CD4-positive, alpha-beta memory T cell (primary cell): ENCODE data around the gene PPP1R13L. TPM values are rescaled to one million over a fixed set of nuclear protein-coding genes. Genes with fewer than 3 reads are reported as not detected.

Source experiments
- CTCF ChIA-PET: fragments of 350-600 bp; sonication (Branson Sonifier 250); formaldehyde crosslinking; loops from one replicate; lab custom pipeline; 2021; ENCODE audit warnings: inconsistent platforms; ENCODE audit not compliant: partially characterized antibody; lab: Charles Lee
- POLR2A ChIA-PET: fragments of 350-600 bp; sonication (Branson Sonifier 250); formaldehyde crosslinking; loops from one replicate; lab custom pipeline; 2021; ENCODE audit not compliant: partially characterized antibody; lab: Charles Lee
- DNase-seq, 5 donors: peaks; one replicate each; pipeline versions ENCODE4 v3.0.0 to v3.0.0-alpha.2; 2020 to 2022; ENCODE audit warnings: mixed read lengths in 1 of 5
- H3K27ac ChIP-seq: one replicate; pipeline ENCODE4 v1.7.0; 2013; ENCODE audit warnings: low read depth, low read length
- H3K27me3 ChIP-seq: 2 replicates; pipeline ENCODE4 v1.7.0; 2013; ENCODE audit warnings: mild to moderate bottlenecking, low read length, moderate library complexity; ENCODE audit not compliant: insufficient read depth
- H3K36me3 ChIP-seq: 2 replicates; pipeline ENCODE4 v1.7.0; 2013; ENCODE audit warnings: mild to moderate bottlenecking, low read length, moderate library complexity; ENCODE audit not compliant: insufficient read depth
- H3K4me1 ChIP-seq: 2 replicates; pipeline ENCODE4 v1.7.0; 2013; ENCODE audit warnings: mild to moderate bottlenecking, low read length, moderate library complexity; ENCODE audit not compliant: insufficient read depth
- H3K4me3 ChIP-seq, 2 donors: one replicate each; pipeline ENCODE4 v1.7.0; 2013; ENCODE audit warnings: low read length in 2 of 2, mild to moderate bottlenecking in 1 of 2
- H3K9me3 ChIP-seq, 2 donors: one replicate each; pipeline ENCODE4 v1.7.0; 2013; ENCODE audit warnings: low read length in 2 of 2, control low read depth in 1 of 2; ENCODE audit not compliant: control insufficient read depth in 1 of 2
- H3K27ac Mint-ChIP-seq, 7 donors: one replicate each; pipeline ENCODE4 v1.8.0; 2020 to 2021; ENCODE audit warnings: mixed read lengths in 7 of 7, mild to moderate bottlenecking in 6 of 7, inconsistent platforms in 3 of 7, moderate library complexity in 3 of 7
- H3K27me3 Mint-ChIP-seq, 2 donors: one replicate each; pipeline ENCODE4 v1.8.0; 2020 to 2021; ENCODE audit warnings: mixed read lengths in 2 of 2
- H3K36me3 Mint-ChIP-seq, 2 donors: one replicate each; pipeline ENCODE4 v1.8.0; 2020 to 2021; ENCODE audit warnings: mixed read lengths in 2 of 2, inconsistent platforms in 1 of 2, mild to moderate bottlenecking in 1 of 2
- H3K4me1 Mint-ChIP-seq, 4 donors: one replicate each; pipeline ENCODE4 v1.8.0; 2020 to 2021; ENCODE audit warnings: mixed read lengths in 4 of 4, mild to moderate bottlenecking in 1 of 4
- H3K4me3 Mint-ChIP-seq, 8 donors: one replicate each; pipeline ENCODE4 v1.8.0; 2020 to 2021; ENCODE audit warnings: mixed read lengths in 8 of 8, mild to moderate bottlenecking in 7 of 8, moderate library complexity in 6 of 8, inconsistent platforms in 3 of 8
- H3K9me3 Mint-ChIP-seq, 8 donors: one replicate each; pipeline ENCODE4 v1.8.0; 2020 to 2021; ENCODE audit warnings: mixed read lengths in 8 of 8, mild to moderate bottlenecking in 5 of 8, inconsistent platforms in 3 of 8, moderate library complexity in 1 of 8
- intact Hi-C: fragments of 100-400 bp; cut with micrococcal nuclease; formaldehyde crosslinking; loops from one replicate; pipeline ENCODE4 v1.15.1; 2023
- polyA plus RNA-seq, 2 donors: library from polyadenylated mRNA; unstranded; fragments of 300-500 nt; fragmentation: Illumina TruSeq; gene quantifications; one replicate each; pipeline ENCODE4 v1.2.3, GENCODE V29; 2021
- total RNA-seq, 2 experiments: library from RNA; stranded (reverse); gene quantifications; one replicate each; pipeline ENCODE4 v1.2.3, GENCODE V29; 2021

The PPP1R13L gene
- total and polyA plus RNA-seq, 4 experiments from 2014 or later, result 0.66 to 13.0 (median 5.5) TPM

DNA sequence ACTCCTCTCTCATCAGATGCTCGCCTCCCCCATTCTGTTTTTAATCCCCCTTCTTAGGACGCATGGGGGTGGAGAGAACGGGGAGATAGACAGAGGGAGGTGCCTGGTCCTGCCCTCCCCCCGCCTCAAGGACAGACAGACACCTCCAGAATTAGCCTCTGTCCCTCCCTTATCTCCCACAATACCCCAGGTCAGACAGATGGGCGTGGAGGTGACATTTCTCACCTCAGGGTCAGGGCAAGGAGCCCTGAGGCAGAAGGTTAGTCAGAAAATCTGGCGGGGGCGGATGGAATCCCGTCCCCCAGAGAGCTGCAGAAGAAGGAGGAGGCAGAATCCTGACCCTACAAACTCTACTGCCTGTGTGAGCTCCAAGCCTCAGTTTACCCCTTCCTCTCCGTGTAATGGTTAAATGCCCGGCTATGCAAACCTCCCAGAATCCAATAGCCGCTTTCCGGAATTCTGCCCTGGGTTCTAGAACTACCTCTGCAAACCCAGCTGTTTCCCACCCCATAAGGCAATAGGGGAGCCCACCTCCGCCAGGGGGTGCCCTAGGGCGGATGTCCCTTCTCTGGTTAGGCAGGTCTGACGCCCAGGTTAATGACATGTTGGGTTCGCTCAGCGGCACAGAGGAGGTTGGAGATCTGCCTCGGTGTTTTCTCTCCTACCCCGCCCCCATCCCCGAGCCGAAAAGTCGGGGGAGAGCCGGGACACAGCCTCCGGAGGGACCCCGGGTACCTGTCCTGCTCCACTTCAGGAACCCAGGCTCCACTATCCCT is 900 bp downstream of the PPP1R13L start:
- ChIA-PET CTCF (interaction anchor here (1.0 to 3.4 kb wide), 3 partner anchors 9 to 35 kb away, joined by 3 to 11 read pairs (median 4); no protein-coding TSS in a partner anchor), POLR2A (interaction anchor here (1.3 to 2.1 kb wide), 2 partner anchors 9 to 65 kb away, joined by 3 to 6 read pairs; no protein-coding TSS in a partner anchor)
- H3K36me3 Mint-ChIP-seq, result peaks cover 0 to 7% of the 10 kb centered on the region in 2 donors
- peak overlapping the region in 2 of 7 donors; percentile 29 to 69 for H3K27ac Mint-ChIP-seq
- H3K27me3 Mint-ChIP-seq, result peaks cover 16 to 27% of the 10 kb centered on the region in 2 donors
- peaks cover 13 to 35% (median 26%) of the 10 kb centered on the region in 4 donors for H3K4me1 Mint-ChIP-seq
- H3K9me3 ChIP-seq, result no peaks in the 10 kb centered on the region
- intact Hi-C loops, result no loop called here
- peaks cover 36% of the 10 kb centered on the region for H3K4me1 ChIP-seq
- peak; percentile 42 to 77 (median 48) for DNase-seq
- no peak overlapping the region for H3K27ac ChIP-seq
- H3K9me3 Mint-ChIP-seq, result peaks cover 0 to under 1% (median 0%) of the 10 kb centered on the region in 8 donors
- no peaks in the 10 kb centered on the region for H3K36me3 ChIP-seq
- peak overlapping the region; percentile 91 to 94 for H3K4me3 ChIP-seq
- peak overlapping the region; percentile 74 to 98 (median 92) for H3K4me3 Mint-ChIP-seq
- H3K27me3 ChIP-seq, result peaks cover 16% of the 10 kb centered on the region

DNA sequence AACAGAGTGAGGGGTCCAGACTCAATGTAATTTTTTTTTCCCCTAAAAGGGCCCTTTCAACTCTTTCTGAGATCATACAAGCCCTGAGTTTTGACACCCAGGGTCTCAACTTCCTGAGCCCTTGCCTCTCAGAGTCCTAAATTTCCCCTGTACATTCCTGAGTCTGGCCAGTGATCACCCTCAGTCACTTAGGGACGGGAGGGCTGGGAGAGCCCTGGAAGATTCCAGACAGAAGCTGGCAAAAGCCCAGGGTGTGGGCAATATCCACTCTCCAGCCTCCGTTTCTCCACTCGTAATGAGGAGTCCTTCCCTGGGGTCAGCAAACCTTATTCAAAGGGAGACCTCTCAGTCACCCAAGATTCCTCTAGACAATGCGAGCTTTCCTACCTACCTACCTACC is 1.6 kb downstream of the PPP1R13L start:
- Mint-ChIP-seq H3K27ac (peak overlapping the region in 1 of 7 donors; percentile 69), H3K4me3 (no peak overlapping the region), H3K4me1 (peaks cover 17 to 41% (median 30%) of the 10 kb centered on the region in 4 donors), H3K36me3 (peaks cover 0 to 7% of the 10 kb centered on the region in 2 donors), H3K27me3 (peaks cover 20 to 32% of the 10 kb centered on the region in 2 donors), H3K9me3 (no peaks in the 10 kb centered on the region)
- ChIA-PET POLR2A (interaction anchor here (2.1 kb wide), 1 partner anchor 66 kb away, joined by 6 read pairs; no protein-coding TSS in a partner anchor), CTCF (interaction anchor here (1.0 to 3.4 kb wide), 4 partner anchors 9 to 75 kb away, joined by 3 to 11 read pairs (median 6); no protein-coding TSS in a partner anchor)
- intact Hi-C loops, result no loop called here
- H3K36me3 ChIP-seq, result no peaks in the 10 kb centered on the region
- no peak overlapping the region for H3K27ac ChIP-seq
- H3K4me1 ChIP-seq, result peaks cover 43% of the 10 kb centered on the region
- H3K9me3 ChIP-seq, result no peaks in the 10 kb centered on the region
- DNase-seq, result no peak
- peaks cover 16% of the 10 kb centered on the region for H3K27me3 ChIP-seq
- H3K4me3 ChIP-seq, result no peak overlapping the region

DNA sequence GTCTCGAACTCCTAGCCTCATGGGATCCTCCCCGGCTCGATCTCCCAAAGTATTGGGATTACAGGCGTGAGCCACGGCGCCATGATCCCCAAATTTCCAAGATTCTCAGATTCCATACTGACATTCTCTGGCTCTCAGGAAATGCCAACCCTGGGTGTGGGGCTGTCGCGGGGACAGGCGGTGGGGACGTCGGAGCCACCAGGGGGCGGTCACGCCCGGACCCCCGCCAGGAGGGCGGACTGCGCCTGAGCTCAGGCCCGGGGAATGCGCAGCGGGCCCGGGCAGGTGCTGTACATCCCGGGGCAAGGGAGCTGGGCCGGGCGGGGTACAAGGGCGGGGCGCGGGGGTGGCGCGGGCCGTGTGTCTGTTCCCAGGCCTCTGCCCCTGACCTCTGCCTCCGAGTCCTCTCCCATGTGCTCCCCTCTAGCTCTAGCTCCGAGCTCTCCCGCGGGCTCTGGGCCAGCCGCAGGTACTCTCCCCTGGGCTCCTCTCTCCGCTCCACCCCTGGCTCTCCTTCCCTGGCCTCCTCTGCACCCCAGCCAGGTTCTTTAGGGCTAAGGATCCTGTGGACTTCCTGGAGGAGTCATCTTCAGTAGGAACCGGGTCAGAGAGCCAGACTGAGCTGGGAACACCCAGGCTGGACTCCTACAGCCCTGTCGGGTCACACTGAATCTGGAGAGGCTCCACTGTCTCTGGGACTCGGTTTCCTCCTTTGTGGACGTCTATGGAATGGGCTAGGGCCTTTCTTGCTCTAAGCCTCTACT is 2.4 kb downstream of the PPP1R13L start:
- no peak overlapping the region for H3K27ac Mint-ChIP-seq
- H3K27me3 Mint-ChIP-seq, result peaks cover 23 to 35% of the 10 kb centered on the region in 2 donors
- H3K4me1 ChIP-seq, result peaks cover 45% of the 10 kb centered on the region
- intact Hi-C loops, result no loop called here
- H3K9me3 Mint-ChIP-seq, result no peaks in the 10 kb centered on the region
- H3K4me3 ChIP-seq, result no peak overlapping the region
- H3K36me3 Mint-ChIP-seq, result peaks cover 0 to 7% of the 10 kb centered on the region in 2 donors
- CTCF ChIA-PET, result interaction anchor here (1.7 to 3.4 kb wide), 2 partner anchors 37 to 76 kb away, joined by 8 to 11 read pairs; no protein-coding TSS in a partner anchor
- DNase-seq, result no peak
- no peaks in the 10 kb centered on the region for H3K36me3 ChIP-seq
- peaks cover 17 to 42% (median 31%) of the 10 kb centered on the region in 4 donors for H3K4me1 Mint-ChIP-seq
- H3K27me3 ChIP-seq, result peaks cover 16% of the 10 kb centered on the region
- no peak overlapping the region for H3K27ac ChIP-seq
- peak overlapping the region in 1 of 8 donors; percentile 20 for H3K4me3 Mint-ChIP-seq
- POLR2A ChIA-PET, result interaction anchor here (0.8 to 1.1 kb wide), 2 partner anchors 76 to 239 kb away, joined by 3 read pairs; no protein-coding TSS in a partner anchor
- no peaks in the 10 kb centered on the region for H3K9me3 ChIP-seq

DNA sequence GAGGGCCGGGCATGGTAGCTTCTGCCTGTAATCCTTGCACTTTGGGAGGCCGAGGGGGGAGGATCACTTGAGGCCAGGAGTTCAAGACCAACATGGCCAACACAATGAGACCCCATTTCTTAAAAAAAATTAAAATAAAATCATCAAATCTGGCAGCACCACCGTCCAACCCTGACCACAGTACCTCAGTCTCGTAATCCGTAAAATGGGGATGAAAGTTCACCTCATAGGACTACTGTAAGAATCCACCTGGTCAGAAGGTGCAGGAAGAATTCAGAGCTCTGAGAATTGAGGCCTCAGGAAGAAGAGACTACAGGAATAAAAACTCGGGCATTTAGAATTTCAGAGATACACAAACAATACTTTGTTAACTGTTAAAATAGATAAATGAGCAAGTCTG is 3.1 kb downstream of the PPP1R13L start:
- Histone ChIP-seq H3K27me3 (peaks cover 16% of the 10 kb centered on the region), H3K9me3 (no peaks in the 10 kb centered on the region), H3K36me3 (no peaks in the 10 kb centered on the region), H3K27ac (no peak overlapping the region), H3K4me3 (no peak overlapping the region), H3K4me1 (peaks cover 38% of the 10 kb centered on the region)
- Mint-ChIP-seq H3K27me3 (peaks cover 25 to 39% of the 10 kb centered on the region in 2 donors), H3K36me3 (peaks cover 0 to 7% of the 10 kb centered on the region in 2 donors), H3K4me1 (peaks cover 15 to 42% (median 28%) of the 10 kb centered on the region in 4 donors), H3K9me3 (no peaks in the 10 kb centered on the region), H3K4me3 (no peak overlapping the region), H3K27ac (no peak overlapping the region)
- CTCF ChIA-PET, result interaction anchor here (0.6 to 3.4 kb wide), 3 partner anchors 9 to 77 kb away, joined by 3 to 11 read pairs (median 8); no protein-coding TSS in a partner anchor
- POLR2A ChIA-PET, result interaction anchor here (0.8 to 1.1 kb wide), 2 partner anchors 77 to 240 kb away, joined by 3 read pairs; no protein-coding TSS in a partner anchor
- intact Hi-C loops, result no loop called here
- DNase-seq, result no peak

DNA sequence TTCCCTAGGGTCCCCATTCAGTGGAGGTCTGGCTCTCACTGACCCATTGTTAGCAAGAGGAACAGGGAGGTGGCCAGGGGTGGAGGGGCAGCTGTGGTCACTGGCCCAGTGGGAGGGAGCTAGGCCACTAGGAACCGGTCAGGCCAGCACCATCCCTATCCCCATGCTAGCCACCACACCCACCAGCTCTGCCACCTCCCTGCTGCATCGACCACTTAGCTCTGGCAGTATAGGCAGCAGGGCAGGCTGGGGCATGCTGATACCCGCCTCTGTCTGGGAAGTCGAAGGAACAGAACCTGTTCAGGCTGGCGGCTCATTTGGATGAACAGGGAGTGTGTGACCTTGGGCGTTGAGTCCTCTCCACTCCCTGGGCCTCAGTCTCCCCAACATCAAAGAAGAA is 4.7 kb downstream of the PPP1R13L start:
- H3K27me3 ChIP-seq, result peaks cover 16% of the 10 kb centered on the region
- Mint-ChIP-seq H3K4me1 (peaks cover 7 to 26% (median 16%) of the 10 kb centered on the region in 4 donors), H3K27me3 (peaks cover 24 to 36% of the 10 kb centered on the region in 2 donors), H3K27ac (no peak overlapping the region), H3K4me3 (peak overlapping the region in 1 of 8 donors; percentile 15), H3K9me3 (no peaks in the 10 kb centered on the region), H3K36me3 (no peaks in the 10 kb centered on the region)
- H3K4me1 ChIP-seq, result peaks cover 26% of the 10 kb centered on the region
- H3K4me3 ChIP-seq, result no peak overlapping the region
- H3K9me3 ChIP-seq, result no peaks in the 10 kb centered on the region
- no peak for DNase-seq
- H3K27ac ChIP-seq, result no peak overlapping the region
- intact Hi-C loops, result no loop called here
- H3K36me3 ChIP-seq, result no peaks in the 10 kb centered on the region
- CTCF ChIA-PET, result interaction anchor here (0.6 to 1.1 kb wide), 4 partner anchors 14 to 96 kb away, joined by 3 to 6 read pairs (median 4); no protein-coding TSS in a partner anchor
- POLR2A ChIA-PET, result no interaction called here

DNA sequence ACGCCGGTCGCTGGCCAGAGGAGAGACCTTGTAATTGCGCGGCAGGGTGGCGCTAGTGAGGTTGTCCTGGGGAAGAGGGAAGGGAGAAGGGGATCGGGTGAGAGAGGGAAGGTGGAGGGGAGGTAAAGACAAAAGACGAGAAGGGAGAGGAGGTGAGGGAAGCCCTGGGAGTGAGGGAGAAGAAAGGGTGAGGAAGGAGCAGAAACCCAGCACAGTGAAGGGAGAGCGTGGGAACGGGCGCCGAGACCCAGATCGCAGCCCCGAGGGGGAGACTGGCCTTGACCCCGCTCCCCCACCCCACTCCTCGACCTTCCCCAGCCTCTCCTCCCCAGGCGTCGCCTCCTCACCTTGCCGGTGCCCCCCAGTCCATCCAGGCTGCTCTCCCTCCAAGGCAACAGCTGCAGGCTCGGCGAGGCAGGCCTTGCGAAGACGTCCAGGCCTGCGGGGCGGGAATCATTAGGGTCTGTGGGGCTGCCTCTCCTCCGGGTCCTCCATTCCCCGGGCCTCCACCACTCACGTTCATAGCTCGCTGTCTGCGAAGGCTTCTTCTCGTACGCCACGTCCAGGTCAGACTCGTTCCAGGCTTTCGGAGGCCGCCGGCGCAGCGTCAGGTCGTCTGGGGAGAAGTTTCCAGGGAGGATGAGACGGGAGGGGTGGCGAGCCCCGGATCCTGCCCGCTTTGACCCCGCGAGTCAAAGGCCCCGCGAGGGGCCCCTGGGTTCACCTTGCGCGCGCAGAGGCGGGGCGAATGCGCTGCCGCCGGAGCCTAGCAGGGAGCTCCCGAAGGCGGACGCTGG is 8.8 kb downstream of the PPP1R13L start:
- no peak for DNase-seq
- Histone ChIP-seq H3K36me3 (no peaks in the 10 kb centered on the region), H3K4me1 (peaks cover 10% of the 10 kb centered on the region), H3K9me3 (no peaks in the 10 kb centered on the region), H3K27ac (no peak overlapping the region), H3K27me3 (no peaks in the 10 kb centered on the region), H3K4me3 (no peak overlapping the region)
- Mint-ChIP-seq H3K4me1 (peaks cover 3 to 16% (median 5%) of the 10 kb centered on the region in 4 donors), H3K27ac (no peak overlapping the region), H3K4me3 (no peak overlapping the region), H3K9me3 (no peaks in the 10 kb centered on the region), H3K36me3 (no peaks in the 10 kb centered on the region), H3K27me3 (peaks cover 13 to 19% of the 10 kb centered on the region in 2 donors)
- ChIA-PET CTCF (no interaction called here), POLR2A (no interaction called here)
- intact Hi-C loops, result no loop called here
